NCI-H774 (cell line): ENCODE measurements around the gene ZNF784.

ENCODE experiments used
- DNase-seq: peaks from one replicate; lab custom pipeline; 2025; lab: John Stamatoyannopoulos, UW

The ZNF784 gene

GRCh38 chr19:55620410-55621204 is 3.8 kb downstream of the ZNF784 start:
- no peak for DNase-seq

DNA sequence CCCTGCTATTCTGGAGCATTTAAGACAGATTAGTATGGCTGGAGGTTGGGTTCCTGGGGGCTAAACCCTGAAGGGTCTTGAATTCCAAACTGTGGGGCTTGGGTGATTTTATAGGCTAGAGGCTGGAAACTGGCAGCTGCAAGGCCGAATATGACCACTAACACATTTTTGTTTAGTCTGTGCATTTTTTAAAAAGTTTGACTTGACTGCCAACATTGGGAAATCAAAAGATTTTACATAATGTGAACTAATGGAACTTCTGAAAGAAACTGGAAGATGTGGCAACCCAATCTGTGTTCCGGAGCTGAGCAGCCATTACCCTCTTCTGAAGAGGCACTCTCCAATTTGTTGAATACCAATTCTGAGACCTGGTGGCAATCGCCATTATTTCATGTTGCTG is 5.1 kb downstream of the ZNF784 start:
- no peak for DNase-seq

DNA sequence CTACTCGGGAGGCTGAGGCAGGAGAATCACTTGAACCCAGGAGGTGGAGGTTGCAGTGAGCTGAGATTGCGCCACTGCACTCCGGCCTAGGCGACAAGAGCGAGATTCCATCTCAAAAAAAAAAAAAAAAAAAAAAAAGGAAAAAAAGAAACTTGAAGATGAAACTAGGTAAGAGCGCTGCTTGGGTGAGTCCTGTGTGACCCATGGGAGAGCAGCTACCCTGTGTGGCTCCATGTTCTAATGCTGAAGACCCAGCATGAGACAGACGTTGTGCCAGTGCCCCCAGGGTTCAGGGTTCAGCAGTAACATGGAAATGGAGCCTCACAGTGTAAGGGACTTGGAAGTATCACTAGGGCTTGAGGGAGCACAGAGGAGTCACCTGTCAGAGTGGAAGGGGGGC is 5.9 kb downstream of the ZNF784 start:
- DNase-seq: no peak

DNA sequence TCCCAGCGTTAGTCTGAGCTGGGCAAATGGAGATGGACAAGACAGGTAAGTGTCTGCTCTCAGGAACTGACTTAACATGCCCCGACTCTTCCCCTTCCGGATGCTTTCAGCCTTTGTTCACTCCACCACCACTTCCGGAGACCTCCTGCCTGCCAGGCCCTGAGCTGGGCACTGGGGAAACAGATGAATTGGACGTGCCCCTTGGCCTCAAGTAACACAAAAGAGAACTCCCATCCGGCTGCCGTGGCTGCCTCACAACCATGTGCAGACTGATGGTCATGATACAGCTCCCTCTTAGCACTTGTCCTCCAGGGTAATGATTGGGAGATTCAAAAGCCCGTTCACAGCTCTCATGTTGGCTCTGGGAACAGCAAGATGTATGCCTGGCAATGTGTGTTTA is 6.9 kb downstream of the ZNF784 start:
- DNase-seq: no peak

GRCh38 chr19:55616395-55616875 is 7.9 kb downstream of the ZNF784 start:
- no peak for DNase-seq

GRCh38 chr19:55615543-55616394 is 8.6 kb downstream of the ZNF784 start:
- DNase-seq: no peak

DNA sequence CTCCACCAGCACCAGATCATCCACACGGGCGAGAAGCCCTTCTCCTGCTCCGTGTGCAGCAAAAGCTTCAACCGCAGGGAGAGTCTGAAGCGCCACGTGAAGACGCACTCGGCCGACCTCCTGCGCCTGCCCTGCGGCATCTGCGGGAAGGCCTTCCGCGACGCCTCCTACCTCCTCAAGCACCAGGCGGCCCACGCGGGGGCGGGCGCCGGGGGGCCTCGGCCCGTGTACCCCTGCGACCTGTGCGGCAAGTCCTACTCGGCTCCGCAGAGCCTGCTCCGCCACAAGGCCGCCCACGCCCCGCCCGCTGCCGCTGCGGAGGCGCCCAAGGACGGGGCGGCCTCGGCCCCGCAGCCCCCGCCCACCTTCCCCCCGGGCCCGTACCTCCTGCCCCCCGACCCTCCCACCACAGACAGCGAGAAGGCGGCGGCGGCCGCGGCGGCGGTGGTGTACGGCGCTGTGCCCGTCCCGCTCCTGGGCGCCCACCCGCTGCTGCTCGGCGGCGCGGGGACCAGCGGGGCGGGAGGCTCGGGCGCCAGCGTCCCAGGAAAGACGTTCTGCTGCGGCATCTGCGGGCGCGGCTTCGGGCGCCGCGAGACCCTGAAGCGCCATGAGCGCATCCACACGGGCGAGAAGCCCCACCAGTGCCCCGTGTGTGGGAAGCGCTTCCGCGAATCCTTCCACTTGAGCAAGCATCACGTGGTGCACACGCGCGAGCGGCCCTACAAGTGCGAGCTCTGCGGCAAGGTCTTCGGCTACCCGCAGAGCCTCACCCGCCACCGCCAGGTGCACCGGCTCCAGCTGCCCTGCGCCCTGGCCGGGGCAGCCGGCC is 9.4 kb downstream of the ZNF784 start:
- DNase-seq: no peak

- DNase-seq: no peak
These were observed 10.2 kb downstream of the ZNF784 start for GRCh38 chr19:55613930-55614710.

- no peak for DNase-seq
These were observed 11.0 kb downstream of the ZNF784 start for GRCh38 chr19:55613396-55613795.

GRCh38 chr19:55611983-55612645 is 12.3 kb downstream of the ZNF784 start:
- no peak for DNase-seq

DNA sequence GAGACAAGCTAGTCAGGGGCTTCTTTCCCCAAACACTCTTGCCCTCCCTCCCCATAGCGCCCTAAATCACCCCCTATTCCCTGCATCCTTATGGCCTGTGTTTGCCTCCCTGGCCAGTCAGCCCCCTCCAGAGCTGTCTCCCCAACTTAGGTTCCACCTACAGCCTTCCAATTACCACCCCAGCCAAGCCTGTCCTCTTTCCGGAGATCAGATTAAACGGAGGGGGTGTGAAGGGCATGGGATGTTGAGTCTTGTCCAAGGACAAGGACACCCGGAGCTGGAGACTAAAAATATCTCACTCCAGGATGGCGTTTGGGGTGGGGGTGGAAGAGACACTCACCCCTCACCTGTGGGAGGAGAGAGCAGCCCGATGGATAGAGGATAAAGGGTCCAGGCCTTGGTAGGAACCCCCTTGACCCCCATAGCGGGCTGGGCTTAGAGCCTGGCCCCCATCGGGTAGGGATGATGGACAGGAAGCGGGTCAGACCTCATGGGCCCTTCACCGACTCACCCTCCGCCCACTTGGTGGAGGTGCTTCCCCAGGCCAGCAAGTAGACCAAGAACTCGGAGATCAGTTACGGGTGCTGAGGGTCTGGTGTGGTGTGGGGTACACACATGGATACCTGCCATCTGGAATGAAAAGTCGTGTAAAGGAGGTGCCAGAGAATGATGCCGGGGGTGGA is 12.9 kb downstream of the ZNF784 start:
- no peak for DNase-seq

DNA sequence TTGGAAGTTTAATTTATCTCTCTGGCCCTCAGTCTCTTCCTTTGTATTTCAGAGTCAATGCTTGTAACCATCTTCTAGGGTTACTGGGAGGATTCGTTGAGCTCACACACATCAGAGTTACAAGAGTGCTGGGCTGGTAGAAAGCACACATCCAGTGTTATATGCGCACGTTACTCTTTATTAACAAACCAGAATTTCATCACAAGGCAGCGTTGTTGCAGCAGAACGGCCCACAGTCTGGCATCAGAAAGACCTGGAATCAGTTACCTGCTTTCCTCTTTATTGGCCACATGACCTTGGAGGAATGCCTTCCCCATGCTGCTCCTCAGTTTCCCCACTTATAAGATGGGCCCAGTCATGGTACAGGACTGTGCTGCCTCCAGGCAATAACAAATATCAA is 15.0 kb downstream of the ZNF784 start:
- no peak for DNase-seq

DNA sequence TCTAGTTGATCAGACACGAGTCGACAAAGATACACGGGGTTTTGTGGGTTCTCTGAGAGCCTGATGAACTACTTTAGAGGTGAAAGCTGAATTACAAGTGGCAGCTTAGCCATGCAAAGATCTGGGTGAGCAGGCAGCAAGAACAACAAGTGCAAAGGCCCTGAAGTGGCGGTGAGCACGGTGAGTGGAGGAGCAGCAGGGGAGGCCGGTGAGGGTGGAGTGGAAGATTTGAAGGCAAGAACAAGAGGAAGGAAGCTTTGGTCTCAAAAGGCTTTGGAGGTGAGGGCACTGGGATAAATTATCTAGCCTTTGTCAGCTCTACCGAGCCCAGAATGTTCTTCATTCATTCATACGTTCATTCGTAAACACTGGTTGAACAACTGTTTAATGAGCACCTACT is 17.5 kb downstream of the ZNF784 start:
- DNase-seq: no peak

GRCh38 chr19:55606471-55606787 is 17.9 kb downstream of the ZNF784 start:
- DNase-seq: no peak

GRCh38 chr19:55605637-55606470 is 18.5 kb downstream of the ZNF784 start, which contains the start of gene ZNF865:
TSS of gene ZNF865 (plus strand) at chr19:55605647. CDS start at chr19:55613619, 7,972 bp downstream.
- peak; percentile 30 for DNase-seq

- peak; percentile 97 for DNase-seq
These were observed 19.1 kb downstream of the ZNF784 start for GRCh38 chr19:55605207-55605636.

- no peak for DNase-seq
These were observed 20.6 kb downstream of the ZNF784 start for GRCh38 chr19:55603581-55604292.

- no peak for DNase-seq
These were observed 21.3 kb downstream of the ZNF784 start for GRCh38 chr19:55603115-55603514.
